ENCODE data around the gene TRIM13. TPM values are rescaled to one million over a fixed set of nuclear protein-coding genes. Genes with fewer than 3 reads are reported as not detected.
"Not testable (repeated sequence)": the region's sequence is repeated elsewhere in the genome, so short reads cannot be mapped to it uniquely, and the experiment has no call there.

The TRIM13 gene
- total and polyA plus RNA-seq, 2 donors (not counting 1 experiment from before 2014, with no cell fraction given): 21.1 to 24.4 TPM

GRCh38 chr13:50060718-50061117, 63.9 kb downstream of the TRIM13 start:
- Histone ChIP-seq H3K4me1 (ENCODE audit: control insufficient read depth, extremely low read depth, insufficient read depth, low read length) (no peaks in the 10 kb centered on the region), H3K36me3 (ENCODE audit: control insufficient read depth, insufficient read depth, low read length) (peaks cover 3% of the 10 kb centered on the region), H3K9me3 (ENCODE audit: control insufficient read depth, insufficient read depth, low read depth, low read length) (no peaks in the 10 kb centered on the region), H3K9ac (ENCODE audit: insufficient read depth, low read length) (no peak overlapping the region), H4K20me1 (ENCODE audit: control insufficient read depth, extremely low read depth, insufficient read depth, low read length) (no peaks in the 10 kb centered on the region), H3K4me2 (ENCODE audit: extremely low read depth, insufficient read depth, low read length) (no peak overlapping the region), H2AFZ (ENCODE audit: low read length) (no peak overlapping the region), H3K27me3 (ENCODE audit: control insufficient read depth, insufficient read depth, low read length) (no peaks in the 10 kb centered on the region), H3K79me2 (ENCODE audit: control insufficient read depth, insufficient read depth, low read length) (peaks cover 61% of the 10 kb centered on the region), H3K4me3 (replicated peaks in 1 of 4; ENCODE audit: control extremely low read depth in 1 of 4, insufficient read depth in 1 of 4, low read depth in 3 of 4, low read length in 4 of 4) (no peak overlapping the region), H3K27ac (ENCODE audit: insufficient read depth, low read length) (no peak overlapping the region)
- TF ChIP-seq CTCF (conservative IDR thresholded peaks at IDR 0.05 in 1 of 2, IDR thresholded peaks at IDR 0.05 in 1 of 2; ENCODE audit: low read depth in 1 of 2, low read length in 2 of 2) (no peak), EZH2 (IDR thresholded peaks at IDR 0.05; ENCODE audit: low read length, missing control alignments) (no peak)
- DNase-seq (ENCODE audit: low read depth in 2 of 2): peak in 1 of 2 donors; percentile 27

- H2AFZ ChIP-seq (ENCODE audit: low read length); H3K9me3 ChIP-seq (ENCODE audit: control insufficient read depth, insufficient read depth, low read depth, low read length); H3K9ac ChIP-seq (ENCODE audit: insufficient read depth, low read length); H3K27me3 ChIP-seq (ENCODE audit: control insufficient read depth, insufficient read depth, low read length); H4K20me1 ChIP-seq (ENCODE audit: control insufficient read depth, extremely low read depth, insufficient read depth, low read length); H3K4me2 ChIP-seq (ENCODE audit: extremely low read depth, insufficient read depth, low read length); H3K36me3 ChIP-seq (ENCODE audit: control insufficient read depth, insufficient read depth, low read length); H3K4me1 ChIP-seq (ENCODE audit: control insufficient read depth, extremely low read depth, insufficient read depth, low read length); DNase-seq (ENCODE audit: low read depth in 2 of 2); H3K4me3 ChIP-seq (replicated peaks in 1 of 4; ENCODE audit: control extremely low read depth in 1 of 4, insufficient read depth in 1 of 4, low read depth in 3 of 4, low read length in 4 of 4); H3K27ac ChIP-seq (ENCODE audit: insufficient read depth, low read length): not testable (repeated sequence)
- H3K79me2 ChIP-seq (ENCODE audit: control insufficient read depth, insufficient read depth, low read length): peaks cover 64% of the 10 kb centered on the region
Measured at GRCh38 chr13:50062336-50062735, 65.5 kb downstream of the TRIM13 start.

GRCh38 chr13:50065712-50066111, 68.9 kb downstream of the TRIM13 start:
- Histone ChIP-seq H3K9ac (ENCODE audit: insufficient read depth, low read length) (no peak overlapping the region), H3K27me3 (ENCODE audit: control insufficient read depth, insufficient read depth, low read length) (no peaks in the 10 kb centered on the region), H2AFZ (ENCODE audit: low read length) (no peak overlapping the region), H3K27ac (ENCODE audit: insufficient read depth, low read length) (no peak overlapping the region), H3K4me1 (ENCODE audit: control insufficient read depth, extremely low read depth, insufficient read depth, low read length) (no peaks in the 10 kb centered on the region), H3K4me3 (replicated peaks in 1 of 4; ENCODE audit: control extremely low read depth in 1 of 4, insufficient read depth in 1 of 4, low read depth in 3 of 4, low read length in 4 of 4) (no peak overlapping the region), H3K4me2 (ENCODE audit: extremely low read depth, insufficient read depth, low read length) (no peak overlapping the region), H3K79me2 (ENCODE audit: control insufficient read depth, insufficient read depth, low read length) (peaks cover 80% of the 10 kb centered on the region), H4K20me1 (ENCODE audit: control insufficient read depth, extremely low read depth, insufficient read depth, low read length) (no peaks in the 10 kb centered on the region), H3K9me3 (ENCODE audit: control insufficient read depth, insufficient read depth, low read depth, low read length) (no peaks in the 10 kb centered on the region), H3K36me3 (ENCODE audit: control insufficient read depth, insufficient read depth, low read length) (peaks cover 4% of the 10 kb centered on the region)
- TF ChIP-seq EZH2 (IDR thresholded peaks at IDR 0.05; ENCODE audit: low read length, missing control alignments) (no peak), CTCF (conservative IDR thresholded peaks at IDR 0.05 in 1 of 2, IDR thresholded peaks at IDR 0.05 in 1 of 2; ENCODE audit: low read depth in 1 of 2, low read length in 2 of 2) (no peak)
- DNase-seq (ENCODE audit: low read depth in 2 of 2): no peak

Other genes with a start within 250 kb of the TRIM13 start
- gene KPNA3, start 204.4 kb upstream of the TRIM13 start, total RNA-seq: 27.5 and 37.0 TPM in 2 replicates
- gene KPNA3, start 204.4 kb upstream of the TRIM13 start, polyA plus RNA-seq: 68.3 and 73.8 TPM in 2 replicates
- gene SPRYD7, start 60.7 kb upstream of the TRIM13 start, total RNA-seq: 3.6 and 6.6 TPM in 2 replicates
- gene SPRYD7, start 60.7 kb upstream of the TRIM13 start, polyA plus RNA-seq: 5.9 and 9.4 TPM in 2 replicates
- gene KCNRG, start 18.4 kb downstream of the TRIM13 start, total RNA-seq: 7.4 and 7.7 TPM in 2 replicates
- gene KCNRG, start 18.4 kb downstream of the TRIM13 start, polyA plus RNA-seq: 1.3 and 2.0 TPM in 2 replicates

Measured in fibroblast of lung (primary cell).